NCI-H2196 treated with DMSO at 0.1 percent for 48 hours (cell line): ENCODE measurements around the gene SLF2.

Experiments
- DNase-seq: peaks from one replicate; lab custom pipeline; 2025; ENCODE audit not compliant: unreplicated experiment; lab: John Stamatoyannopoulos, UW

SLF2 gene

DNA sequence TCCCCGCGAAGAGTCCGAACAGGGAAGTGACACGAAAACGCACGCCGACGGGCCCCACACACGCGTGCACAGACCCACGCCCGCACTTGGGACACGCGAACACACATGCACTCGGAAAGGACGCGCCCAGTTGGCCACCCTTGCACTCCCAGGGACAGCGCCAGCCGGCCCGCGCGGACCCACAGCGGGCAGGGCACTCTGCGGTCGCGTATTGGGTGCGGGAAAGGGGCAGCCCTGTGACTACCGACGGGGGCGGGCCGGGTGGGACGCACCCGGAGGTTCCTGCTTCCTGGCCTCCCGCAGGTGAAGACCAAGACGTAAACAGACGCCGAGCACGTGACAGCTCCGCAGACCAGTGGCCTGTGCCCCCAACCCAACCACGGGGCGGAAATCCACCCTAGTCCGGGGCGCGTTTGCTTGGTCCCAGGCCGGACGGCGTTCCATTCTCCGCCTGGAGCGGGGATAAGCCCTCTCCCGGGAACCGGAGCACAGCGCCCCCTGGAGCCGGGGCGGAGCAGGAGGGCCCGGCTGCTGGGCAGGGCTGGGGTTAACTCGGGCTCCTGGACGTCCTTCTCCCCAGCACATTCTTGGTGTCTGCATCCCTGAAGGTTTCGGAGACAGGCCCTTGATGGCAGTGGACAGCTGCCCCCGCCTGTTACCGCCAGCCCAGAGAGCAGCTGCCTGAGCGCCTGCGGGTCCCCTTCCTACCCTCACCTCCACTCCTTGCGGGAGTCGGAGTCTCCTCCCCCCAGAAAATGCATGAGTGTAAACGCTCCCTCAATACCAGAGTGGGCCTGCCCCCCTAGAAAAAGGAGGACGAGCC, 84.8 kb downstream of the SLF2 start:
- DNase-seq: peak; percentile 40

DNA sequence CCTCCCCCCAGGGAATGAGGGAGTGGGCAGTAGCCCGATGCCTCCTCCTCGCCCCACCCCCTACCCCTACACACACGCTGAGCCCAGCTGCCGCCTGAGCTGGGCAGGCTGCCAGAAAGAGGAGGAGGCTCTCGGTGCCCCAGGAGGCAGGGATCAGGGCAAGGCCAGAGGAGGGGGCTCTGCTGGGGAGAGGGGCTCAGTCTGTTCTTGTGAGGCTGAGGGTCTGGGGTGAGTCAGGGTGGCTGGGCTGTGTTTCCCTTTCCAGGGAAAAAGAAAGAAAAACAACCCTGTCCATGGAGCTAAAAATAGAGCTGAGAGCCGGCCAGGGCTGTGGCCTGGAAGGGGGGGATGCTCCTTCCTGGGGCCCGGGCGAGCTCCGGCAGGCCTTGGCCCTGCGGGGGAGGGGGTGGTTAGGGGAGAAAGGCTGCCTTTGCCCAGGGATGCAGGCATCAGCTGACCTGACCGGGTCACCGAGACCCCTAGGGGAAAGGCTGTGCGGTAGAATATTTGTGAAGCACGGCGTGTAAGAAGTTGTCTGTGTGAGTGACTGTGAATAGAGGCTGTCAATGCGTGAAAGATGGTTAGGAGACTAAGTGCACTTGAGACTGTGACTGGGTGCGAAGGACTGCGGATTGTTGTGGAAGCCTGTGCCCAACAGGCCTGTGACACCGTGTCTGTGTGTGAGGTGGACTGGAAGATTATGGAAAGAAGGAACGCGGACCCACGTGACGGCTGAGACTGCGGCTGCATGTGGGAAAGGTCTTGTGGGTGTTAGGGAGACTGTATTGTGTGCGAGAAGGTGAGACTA, 85.6 kb downstream of the SLF2 start:
- peak; percentile 65 for DNase-seq

DNA sequence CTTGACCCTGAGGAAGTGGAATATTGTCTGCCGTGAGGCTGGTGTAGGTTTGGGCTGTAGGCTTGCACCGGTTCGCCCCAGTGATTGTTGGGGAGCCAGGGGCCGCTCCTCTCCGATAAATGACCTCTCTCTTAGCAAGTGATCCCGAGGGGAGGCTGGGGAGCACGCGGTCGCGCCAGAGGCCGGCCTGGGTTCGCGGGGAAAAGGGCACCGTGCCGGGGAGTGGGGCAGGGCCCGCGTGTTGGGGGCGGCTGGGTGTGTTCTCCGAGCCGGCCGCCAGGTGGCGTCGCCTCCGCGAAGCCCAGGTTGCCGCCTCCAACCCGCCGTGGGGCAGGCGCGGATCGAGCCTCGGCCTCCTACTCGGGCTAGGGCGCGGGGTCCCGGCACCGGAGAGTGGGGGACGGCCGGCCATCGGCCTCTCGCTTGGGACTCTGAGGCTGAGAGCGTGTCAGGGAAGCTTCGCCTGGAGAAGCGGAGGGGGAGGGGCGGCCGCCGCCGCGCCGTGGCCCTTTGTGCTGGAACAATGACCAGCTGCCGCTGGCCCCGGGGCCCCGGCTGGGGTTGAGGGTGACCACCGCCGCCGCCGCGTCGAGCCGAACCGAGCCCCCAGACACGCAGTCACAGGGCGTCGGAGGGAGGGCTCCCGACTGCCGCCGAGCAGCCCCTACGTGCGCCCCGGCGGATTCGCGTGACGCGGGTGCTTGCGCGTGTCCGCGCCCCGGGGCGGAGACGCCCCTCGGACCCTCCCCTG, 86.4 kb downstream of the SLF2 start:
- DNase-seq: no peak

DNA sequence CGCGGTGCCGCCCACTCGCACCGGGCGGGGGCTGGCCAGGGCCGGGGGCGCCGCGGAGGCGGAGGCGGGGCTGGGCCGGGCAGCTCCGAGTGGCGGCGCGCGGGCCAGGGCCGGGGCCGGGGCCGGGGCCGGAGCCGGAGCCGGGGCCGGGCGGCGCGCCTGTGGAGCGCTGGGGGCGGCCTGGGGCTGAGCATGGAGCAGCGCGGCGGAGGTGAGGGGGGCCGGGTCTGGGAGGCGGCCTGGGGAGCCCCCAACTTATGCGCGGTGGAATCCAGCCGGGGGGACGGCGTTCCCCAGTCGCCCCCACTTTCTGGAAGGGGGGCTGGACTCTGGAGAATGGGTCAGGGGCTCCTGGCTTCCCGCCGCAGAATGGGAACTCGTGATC, 87.0 kb downstream of the SLF2 start, which contains the start of gene LZTS2:
Gene LZTS2, plus strand, starts transcription at position 67 of the 385 bp plus-strand sequence. CDS start 2,731 bp downstream, outside the sequence.
- no peak for DNase-seq

DNA sequence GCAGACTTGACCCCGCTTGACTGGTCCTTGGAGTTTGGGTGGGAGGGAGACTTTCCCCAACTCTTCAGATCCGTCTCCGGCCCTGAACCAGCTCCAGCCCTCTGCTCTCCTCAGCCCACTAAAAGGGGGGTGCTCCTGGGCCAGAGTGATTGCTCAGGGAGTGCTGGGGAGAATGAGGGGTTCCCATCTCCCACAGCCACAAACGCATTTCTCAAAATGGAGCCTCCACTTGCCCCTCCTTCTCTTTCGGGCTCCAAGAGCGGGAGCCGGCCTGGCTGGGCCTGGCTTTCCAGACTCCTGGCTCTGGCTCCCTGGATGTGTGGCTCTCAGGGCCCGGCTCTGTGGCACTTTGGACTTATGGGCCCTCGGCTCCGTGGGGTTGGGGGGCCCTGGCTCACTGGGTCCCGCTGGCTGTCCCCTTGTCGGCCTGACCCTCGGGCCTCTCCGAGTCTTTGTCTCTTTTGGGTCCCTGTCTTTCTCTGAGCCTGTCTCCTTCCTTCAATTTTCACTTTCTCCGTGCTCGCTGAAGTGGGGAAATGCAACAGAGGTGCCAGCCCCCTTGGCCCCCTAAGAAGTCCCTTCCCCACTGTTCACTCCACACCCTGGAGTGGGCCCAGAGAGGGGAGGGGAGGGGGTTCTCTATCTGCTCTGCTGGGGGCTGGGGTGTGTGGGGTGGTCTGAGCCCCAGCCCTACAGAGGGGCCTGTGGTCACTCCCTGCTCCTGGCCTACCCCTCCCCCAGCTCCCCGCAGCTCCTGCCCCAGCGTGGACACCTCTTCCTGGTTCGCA, 87.6 kb downstream of the SLF2 start:
- DNase-seq: no peak

DNA sequence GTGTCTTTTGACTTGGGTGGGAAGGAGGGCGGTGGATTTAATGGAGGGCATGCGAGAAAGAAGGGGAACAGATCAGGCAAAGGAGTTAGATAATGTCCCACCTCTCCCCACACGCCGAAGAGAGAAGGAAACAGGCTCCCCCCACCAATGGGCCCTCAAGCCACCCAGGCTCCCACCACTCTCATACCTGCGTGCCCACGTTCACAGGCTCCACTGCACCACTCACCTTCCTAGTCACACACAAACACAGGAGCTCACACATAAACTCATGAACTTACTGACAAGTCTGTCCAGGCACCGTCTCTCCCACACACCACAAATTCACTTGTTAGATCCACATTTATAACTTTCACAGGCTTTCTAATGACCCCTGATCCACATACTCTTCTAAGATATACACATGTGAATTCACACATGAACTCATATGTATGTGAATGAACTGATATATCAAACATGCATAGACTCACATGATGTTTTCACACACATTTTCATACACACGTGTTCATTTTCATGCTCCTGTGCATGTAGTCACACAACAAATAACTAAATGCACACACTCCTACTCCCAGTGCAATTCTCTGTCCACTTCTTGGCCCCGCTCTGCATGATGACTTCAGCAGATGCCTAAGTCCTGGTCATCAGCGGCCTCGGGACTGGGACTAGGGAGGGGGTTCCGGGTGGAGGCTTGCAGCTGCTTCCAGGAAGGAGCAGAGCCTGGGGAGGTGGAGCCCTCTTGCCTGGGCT, 88.3 kb downstream of the SLF2 start:
- no peak for DNase-seq

DNA sequence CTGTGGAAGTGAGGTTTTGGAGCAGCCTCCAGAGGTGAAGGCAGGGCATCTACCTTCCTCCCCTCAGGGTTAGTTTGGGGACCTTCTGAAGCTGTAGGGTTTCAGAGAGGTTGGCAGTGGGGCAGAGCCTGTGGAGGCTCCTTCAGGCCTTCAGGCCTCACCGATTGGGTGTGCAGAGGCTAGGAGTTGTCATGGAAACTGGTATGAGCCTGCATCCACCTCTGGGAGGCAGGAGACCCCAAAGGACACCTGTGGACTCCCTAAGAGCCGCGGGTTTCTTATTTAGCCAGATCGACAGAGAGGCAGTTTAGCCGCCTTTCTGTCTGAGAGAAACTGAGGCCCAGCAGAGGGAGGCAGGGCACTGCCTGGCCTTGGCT, 88.9 kb downstream of the SLF2 start:
- no peak for DNase-seq

DNA sequence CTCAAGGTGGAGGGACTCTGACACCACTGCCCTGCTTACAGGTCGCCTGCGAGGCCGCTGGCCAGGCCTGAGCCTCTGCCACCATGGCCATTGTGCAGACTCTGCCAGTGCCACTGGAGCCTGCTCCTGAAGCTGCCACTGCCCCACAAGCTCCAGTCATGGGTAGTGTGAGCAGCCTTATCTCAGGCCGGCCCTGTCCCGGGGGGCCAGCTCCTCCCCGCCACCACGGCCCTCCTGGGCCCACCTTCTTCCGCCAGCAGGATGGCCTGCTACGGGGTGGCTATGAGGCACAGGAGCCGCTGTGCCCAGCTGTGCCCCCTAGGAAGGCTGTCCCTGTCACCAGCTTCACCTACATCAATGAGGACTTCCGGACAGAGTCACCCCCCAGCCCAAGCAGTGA, 89.7 kb downstream of the SLF2 start:
- no peak for DNase-seq

DNA sequence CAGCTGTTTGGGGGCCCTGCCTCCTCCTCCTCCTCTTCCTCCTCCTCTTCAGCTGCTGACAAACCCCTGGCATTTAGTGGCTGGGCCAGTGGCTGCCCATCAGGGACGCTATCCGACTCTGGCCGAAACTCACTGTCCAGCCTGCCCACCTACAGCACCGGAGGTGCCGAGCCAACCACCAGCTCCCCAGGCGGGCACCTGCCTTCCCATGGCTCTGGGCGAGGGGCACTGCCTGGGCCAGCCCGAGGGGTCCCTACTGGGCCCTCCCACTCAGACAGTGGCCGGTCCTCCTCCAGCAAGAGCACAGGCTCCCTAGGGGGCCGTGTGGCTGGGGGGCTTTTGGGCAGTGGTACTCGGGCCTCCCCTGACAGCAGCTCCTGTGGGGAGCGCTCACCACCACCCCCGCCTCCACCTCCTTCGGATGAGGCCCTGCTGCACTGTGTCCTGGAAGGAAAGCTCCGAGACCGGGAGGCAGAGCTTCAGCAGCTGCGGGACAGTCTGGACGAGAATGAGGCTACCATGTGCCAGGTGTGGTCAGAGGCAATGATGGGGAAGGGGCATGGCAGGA, 91.0 kb downstream of the SLF2 start:
- no peak for DNase-seq

DNA sequence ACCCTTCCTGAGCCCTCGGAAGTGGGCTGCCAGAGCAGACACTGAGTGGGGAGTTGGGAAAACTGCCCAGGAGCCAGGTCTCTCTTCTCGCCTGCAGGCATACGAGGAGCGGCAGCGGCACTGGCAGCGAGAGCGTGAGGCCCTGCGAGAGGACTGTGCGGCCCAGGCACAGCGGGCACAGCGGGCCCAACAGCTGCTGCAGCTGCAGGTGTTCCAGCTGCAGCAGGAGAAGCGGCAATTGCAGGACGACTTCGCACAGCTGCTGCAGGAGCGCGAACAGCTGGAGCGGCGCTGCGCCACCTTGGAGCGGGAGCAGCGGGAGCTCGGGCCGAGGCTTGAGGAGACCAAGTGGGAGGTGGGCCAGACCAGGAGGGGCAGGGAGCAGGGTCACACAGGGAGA, 92.6 kb downstream of the SLF2 start:
- DNase-seq: no peak

DNA sequence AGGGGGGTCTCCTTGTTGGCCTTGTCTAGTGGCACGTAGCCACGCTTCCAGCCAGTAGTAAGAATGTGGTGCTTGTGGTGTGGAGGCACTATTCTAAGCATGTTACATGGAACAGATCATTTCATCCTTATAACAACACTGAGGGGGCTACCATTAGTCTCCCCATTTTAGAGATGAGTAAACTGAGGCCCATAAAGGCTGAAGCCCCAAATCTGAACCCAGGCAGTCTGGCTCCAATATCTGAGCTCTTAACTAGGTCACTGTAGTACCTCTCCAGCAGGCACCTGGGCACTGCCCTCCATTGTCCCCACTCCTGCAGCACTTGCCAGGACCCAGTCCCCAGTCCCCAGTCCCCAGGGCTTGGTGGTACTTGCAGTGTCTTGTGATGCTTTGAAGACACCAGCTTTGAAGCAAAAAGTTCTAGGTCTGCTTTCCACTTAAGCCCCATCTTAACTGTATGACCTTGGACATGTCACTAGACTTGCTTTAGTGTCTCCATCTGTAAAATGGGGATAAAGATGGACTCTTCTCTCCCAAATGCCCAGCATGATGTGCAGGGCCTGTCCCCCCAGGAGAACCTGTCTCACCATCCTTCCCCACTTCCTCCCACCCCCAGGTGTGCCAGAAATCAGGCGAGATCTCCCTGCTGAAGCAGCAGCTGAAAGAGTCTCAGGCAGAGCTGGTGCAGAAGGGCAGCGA, 93.3 kb downstream of the SLF2 start:
- no peak for DNase-seq

DNA sequence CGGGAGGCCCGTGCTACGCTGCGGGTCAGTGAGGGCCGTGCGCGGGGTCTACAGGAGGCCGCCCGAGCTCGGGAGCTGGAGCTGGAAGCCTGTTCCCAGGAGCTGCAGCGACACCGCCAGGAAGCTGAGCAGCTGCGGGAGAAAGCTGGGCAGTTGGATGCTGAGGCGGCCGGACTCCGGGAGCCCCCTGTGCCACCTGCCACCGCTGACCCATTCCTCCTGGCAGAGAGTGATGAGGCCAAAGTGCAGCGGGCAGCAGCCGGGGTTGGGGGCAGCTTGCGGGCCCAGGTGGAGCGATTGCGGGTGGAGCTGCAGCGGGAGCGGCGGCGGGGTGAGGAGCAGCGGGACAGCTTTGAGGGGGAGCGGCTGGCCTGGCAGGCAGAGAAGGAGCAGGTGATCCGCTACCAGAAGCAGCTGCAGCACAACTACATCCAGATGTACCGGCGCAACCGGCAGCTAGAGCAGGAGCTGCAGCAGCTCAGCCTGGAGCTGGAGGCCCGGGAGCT, 93.9 kb downstream of the SLF2 start:
- DNase-seq: no peak

DNA sequence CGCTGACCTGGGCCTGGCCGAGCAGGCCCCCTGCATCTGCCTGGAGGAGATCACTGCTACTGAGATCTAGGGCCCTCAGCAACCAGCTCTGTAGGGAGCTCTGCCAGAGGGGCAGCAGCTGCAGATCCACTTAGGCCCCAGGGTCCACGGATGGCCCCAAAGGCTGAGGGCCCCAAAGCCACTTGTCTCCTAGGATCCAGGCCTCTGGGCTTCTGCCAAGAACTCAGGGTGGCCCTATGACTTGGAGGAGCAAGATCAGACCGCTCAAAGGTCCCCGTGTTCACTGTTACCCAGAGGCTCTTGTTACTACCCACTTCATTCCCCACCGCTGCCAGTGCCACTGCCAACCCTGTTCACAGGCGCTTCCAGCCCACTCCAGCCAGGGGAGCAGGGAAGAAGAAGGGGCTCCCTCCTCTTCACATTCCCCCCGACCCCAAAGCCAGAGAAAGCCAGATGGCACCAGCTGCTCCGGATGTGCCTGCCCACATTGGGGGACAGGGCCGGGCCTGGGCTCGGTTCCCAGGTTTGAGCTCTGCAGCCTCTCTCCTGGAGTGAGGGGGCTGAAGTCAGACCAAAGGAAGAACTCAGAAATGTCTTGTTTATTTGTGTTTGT, 94.4 kb downstream of the SLF2 start:
- DNase-seq: no peak

DNA sequence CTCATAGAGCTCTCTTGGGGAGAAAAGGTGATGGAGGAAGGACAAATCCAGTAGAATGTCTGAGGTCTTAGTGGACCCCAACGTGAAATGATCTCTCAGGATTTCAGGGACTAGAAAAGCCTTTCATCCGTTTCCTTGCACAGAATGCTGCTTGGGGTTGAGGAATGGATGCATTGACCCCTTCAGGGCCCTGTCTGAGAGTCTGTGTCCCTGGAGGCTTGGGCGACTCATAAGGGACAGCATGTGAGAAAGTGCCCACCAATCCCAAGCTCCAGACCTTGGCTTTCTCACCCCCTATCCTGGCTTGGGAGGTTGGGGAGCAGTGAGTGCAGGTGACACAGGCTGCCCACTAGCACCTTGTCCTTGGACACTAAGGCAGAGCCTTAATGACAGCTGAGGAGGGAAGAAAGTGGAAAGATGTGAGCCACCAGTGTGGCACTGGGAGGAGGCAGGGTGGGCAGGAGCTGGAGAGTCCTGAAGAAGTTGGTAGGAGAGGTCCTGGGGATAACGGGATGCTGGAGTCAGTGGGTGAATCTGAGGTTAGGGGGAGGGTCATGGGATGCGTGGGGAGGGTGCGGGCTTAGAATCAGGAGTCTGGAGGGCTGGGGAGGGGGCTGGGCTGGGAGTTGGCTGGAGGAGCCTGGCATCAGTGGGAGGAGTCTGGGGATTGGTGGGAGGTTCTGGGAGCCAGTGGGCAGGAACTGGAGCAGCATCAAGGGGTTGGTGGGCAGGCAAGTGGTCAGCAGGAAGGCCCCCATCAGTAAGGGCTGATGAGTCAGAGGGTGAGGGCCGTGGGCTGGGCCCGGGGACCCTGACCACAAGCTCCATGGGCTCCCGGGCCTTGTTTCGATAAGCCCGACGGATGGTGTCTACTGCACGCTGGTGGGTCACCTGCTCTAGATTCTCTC, 95.4 kb downstream of the SLF2 start:
- no peak for DNase-seq

DNA sequence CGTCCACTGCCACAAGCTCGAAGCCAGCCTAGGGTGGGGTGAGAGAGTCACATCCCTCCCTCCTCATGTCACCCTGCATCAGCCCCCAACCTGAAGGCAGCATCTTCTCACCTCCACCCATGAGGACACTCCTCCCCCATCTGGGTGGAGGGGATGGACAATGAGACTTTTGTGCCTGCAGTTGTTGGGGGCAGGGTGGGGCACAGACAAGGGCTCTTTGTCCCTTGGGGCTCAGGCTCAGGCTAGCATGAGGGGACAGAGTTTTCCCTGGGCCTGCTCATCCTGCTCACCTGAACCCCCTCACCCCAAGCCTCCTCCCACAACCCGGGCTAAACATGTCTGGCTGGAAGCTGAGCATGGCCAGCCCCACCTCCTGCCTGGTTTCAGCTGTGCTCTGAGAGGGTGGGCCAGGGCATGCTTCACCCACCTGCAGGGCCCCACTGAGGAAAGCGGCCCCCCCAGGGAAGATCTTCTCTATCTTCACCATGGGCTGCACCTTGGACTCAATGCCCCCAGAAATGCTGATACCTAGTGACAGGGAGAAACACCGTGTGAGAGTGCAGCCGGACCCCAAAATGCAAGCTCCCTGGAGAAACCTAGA, 96.2 kb downstream of the SLF2 start:
- DNase-seq: no peak

DNA sequence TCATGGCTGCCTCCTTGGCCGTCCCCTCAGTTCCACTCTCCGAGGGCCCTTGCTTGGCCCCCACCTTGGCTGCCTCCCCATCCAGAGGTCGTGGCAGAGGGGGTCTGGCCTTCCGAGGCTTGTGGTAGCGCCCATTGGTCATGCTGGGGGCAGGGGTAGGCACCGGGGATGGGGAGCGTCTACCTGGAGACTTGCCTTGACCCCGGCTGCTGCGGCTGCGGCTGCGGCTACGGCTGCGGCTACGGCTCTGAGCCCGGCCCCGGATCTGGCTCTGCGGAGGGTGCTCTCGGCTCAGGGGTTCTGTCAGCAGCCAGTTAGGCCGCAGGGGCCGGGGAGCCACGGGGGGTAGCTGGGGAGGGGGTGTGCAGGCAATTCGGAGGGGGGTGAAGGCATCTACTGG, 97.6 kb downstream of the SLF2 start:
- DNase-seq: no peak
